Thyroid gland (tissue), 4 donors: ENCODE data around the gene KRT76.

Experiments used
- POLR2A ChIP-seq, 2 donors: fragments of 450-650 bp; IDR thresholded peaks; one replicate each; pipeline ENCODE4 v1.6.1; 2017; ENCODE audit warnings: antibody characterized with exemption in 2 of 2, mild to moderate bottlenecking in 2 of 2, moderate library complexity in 1 of 2
- TF ChIP-seq, protein P1 (sequence below), 6 experiments: fragments of 200-600 bp in 3 of 6; fragments of 450-650 bp in 3 of 6; sonication (generic) in 3 of 6; IDR thresholded peaks; one replicate each; pipeline ENCODE4 v1.5.1; 2016 to 2019; ENCODE audit warnings: antibody characterized with exemption in 6 of 6, mild to moderate bottlenecking in 2 of 6, inconsistent platforms in 1 of 6, moderate library complexity in 1 of 6

DNA sequence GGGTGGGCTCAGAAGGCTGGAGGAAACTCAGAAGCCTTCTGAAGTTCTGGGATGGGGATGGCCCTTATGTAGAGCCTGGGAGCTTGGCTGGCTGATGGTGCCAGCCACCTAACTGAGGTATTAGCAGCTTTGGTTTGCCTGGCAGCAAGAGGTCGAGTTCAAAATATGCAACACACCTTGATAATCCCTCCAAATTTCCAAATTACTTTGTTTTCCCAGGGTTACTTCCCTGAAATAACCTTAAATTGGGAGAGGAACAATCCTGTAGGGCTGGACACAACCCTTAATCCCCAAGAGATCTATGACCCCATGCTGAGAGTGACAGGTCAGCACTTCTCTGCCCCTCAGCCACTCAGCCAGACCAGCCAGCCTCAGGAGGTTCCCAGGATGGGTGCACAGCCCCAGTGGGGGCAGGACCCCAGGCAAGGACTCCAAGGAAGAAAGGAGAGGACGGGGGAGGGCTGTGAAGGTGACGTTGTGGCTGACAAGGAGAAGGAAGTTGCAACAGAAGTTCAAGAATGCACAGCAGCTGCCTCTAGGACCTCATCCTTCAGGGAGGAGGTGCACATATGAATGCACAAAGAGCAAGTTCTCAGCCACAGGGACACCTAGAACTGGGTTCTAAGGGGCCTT, 55.2 kb downstream of the KRT76 start:
- no peak for TF ChIP-seq POLR2A (IDR thresholded peaks at IDR 0.05)
- TF ChIP-seq, protein P1, sequence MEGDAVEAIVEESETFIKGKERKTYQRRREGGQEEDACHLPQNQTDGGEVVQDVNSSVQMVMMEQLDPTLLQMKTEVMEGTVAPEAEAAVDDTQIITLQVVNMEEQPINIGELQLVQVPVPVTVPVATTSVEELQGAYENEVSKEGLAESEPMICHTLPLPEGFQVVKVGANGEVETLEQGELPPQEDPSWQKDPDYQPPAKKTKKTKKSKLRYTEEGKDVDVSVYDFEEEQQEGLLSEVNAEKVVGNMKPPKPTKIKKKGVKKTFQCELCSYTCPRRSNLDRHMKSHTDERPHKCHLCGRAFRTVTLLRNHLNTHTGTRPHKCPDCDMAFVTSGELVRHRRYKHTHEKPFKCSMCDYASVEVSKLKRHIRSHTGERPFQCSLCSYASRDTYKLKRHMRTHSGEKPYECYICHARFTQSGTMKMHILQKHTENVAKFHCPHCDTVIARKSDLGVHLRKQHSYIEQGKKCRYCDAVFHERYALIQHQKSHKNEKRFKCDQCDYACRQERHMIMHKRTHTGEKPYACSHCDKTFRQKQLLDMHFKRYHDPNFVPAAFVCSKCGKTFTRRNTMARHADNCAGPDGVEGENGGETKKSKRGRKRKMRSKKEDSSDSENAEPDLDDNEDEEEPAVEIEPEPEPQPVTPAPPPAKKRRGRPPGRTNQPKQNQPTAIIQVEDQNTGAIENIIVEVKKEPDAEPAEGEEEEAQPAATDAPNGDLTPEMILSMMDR (IDR thresholded peaks at IDR 0.05), result no peak
